Choroid plexus epithelial cell (primary cell): ENCODE results near the gene KIF27.
"Not testable (repeated sequence)": the region's sequence is repeated elsewhere in the genome, so short reads cannot be mapped to it uniquely, and the experiment has no call there.

Experiments used
- DNase-seq: peaks from one replicate; pipeline ENCODE4 v3.0.0-alpha.2; 2010; ENCODE audit warnings: low read depth
- H3K4me3 ChIP-seq: 2 replicates; pipeline ENCODE4 v1.5.1; 2011; ENCODE audit warnings: low read depth, mild to moderate bottlenecking, control low read depth, low read length, moderate library complexity
- CTCF ChIP-seq: conservative IDR thresholded peaks from 2 replicates; pipeline ENCODE4 v1.5.1; 2011; ENCODE audit warnings: low read depth, mild to moderate bottlenecking, control low read depth, inconsistent platforms, low read length, moderate library complexity

Gene KIF27

GRCh38 chr9:83964973-83965349 is 43.7 kb upstream of the KIF27 start:
- TF ChIP-seq CTCF = no peak
- no peak overlapping the region for H3K4me3 ChIP-seq
- peak; percentile 40 for DNase-seq

GRCh38 chr9:83962165-83962564 is 40.9 kb upstream of the KIF27 start:
- no peak overlapping the region for H3K4me3 ChIP-seq
- no peak for DNase-seq
- TF ChIP-seq CTCF = no peak

GRCh38 chr9:83960991-83961390 is 39.8 kb upstream of the KIF27 start:
- H3K4me3 ChIP-seq = no peak overlapping the region
- TF ChIP-seq CTCF = no peak
- DNase-seq = no peak

- no peak overlapping the region for H3K4me3 ChIP-seq
- peak; percentile 65 for DNase-seq
- TF ChIP-seq CTCF = no peak
Observed at GRCh38 chr9:83959061-83959460, 37.8 kb upstream of the KIF27 start.

- no peak for DNase-seq
- TF ChIP-seq CTCF = no peak
- H3K4me3 ChIP-seq = peak overlapping the region; percentile 78
Observed at GRCh38 chr9:83957248-83957513, 35.9 kb upstream of the KIF27 start.

- H3K4me3 ChIP-seq = peak overlapping the region; percentile 78
- DNase-seq = peak; percentile 55
- TF ChIP-seq CTCF = no peak
Observed at GRCh38 chr9:83956436-83957247, 35.4 kb upstream of the KIF27 start.

GRCh38 chr9:83956086-83956435 is 34.8 kb upstream of the KIF27 start:
- TF ChIP-seq CTCF = no peak
- H3K4me3 ChIP-seq = peak overlapping the region; percentile 78
- DNase-seq = no peak

- not testable (repeated sequence) for DNase-seq
Observed at GRCh38 chr9:83948096-83948495, 26.9 kb upstream of the KIF27 start.

More at GRCh38 chr9:83948096-83948495, 26.9 kb upstream of the KIF27 start:
- not testable (repeated sequence) for H3K4me3 ChIP-seq
